Inflammatory macrophage treated with lipopolysaccharide for 1 hour (primary cell): ENCODE measurements around the gene DNAJA3.

Experiments
- DNase-seq, 2 donors: peaks; one replicate each; pipeline ENCODE4 v3.0.0-alpha.2; 2020 to 2022

Gene DNAJA3

GRCh38 chr16:4481526-4481925 is 55.9 kb downstream of the DNAJA3 start:
- no peak for DNase-seq

DNA sequence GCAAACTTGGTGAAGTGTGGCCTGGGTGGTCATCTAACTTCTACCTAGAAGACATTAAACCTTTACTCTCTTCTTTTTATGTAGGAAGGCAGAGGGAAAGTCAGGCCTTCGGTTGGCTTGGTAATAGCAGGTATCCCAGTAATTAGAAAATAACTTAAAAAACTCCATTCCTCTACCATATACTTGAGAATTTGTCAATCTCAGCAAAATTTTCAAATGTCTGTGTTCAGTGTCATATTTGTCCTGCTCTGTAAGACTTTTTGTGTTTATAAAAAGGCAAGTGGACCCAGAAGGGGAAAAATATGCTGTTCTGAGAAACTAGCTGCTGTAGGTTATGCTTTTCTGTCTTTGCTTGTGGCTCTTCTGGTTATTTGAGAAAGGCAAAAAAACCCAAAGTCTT is 56.3 kb downstream of the DNAJA3 start:
- no peak for DNase-seq

GRCh38 chr16:4486126-4486893 is 60.6 kb downstream of the DNAJA3 start:
- DNase-seq: no peak

DNA sequence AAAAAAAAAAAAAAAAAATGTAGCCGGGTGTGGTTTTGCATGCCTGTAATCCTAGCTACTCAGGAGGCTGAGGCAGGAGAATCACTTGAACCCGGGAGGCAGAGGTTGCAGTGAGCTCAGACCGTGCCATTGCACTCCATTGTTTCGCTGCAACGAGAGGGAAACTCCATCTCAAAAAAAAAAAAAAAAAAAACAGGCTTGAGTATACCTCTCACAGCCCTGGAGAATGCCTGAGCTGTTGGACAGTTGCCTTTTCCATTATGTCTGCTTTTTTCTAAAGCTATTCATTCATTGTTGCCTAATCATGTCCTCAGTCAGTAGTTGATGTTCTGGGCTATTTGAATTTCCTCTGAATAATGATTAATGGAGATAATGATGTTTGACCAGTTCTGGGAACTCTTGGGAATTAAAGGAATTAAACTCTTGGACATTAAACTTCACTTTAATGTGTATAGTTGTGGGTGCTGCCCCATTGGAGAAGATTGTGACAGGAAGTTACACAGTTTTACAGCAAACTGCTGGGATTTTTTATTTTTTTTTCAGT is 62.4 kb downstream of the DNAJA3 start:
- no peak for DNase-seq

DNA sequence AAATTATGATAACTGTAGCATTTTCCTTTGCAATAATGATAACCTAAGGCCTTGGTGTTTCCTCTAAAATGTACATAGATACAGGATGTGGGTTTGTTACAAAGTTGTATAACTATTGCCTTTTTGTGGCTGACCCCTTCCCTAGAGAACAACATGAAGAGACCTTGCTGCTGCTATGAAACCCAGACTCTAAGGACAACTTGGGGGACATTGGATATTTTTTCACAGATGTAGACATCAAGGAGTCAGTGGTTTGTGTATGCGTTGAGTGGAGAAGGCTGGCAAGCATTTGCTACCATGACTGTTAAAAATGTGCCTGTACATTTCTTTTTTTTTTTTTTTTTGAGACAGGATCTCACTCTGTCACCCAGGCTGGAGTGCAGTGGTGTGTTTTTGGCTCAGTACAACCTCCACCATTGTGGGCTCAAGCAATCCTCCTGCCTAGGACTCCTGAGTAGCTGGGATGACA is 62.9 kb downstream of the DNAJA3 start:
- no peak for DNase-seq

DNA sequence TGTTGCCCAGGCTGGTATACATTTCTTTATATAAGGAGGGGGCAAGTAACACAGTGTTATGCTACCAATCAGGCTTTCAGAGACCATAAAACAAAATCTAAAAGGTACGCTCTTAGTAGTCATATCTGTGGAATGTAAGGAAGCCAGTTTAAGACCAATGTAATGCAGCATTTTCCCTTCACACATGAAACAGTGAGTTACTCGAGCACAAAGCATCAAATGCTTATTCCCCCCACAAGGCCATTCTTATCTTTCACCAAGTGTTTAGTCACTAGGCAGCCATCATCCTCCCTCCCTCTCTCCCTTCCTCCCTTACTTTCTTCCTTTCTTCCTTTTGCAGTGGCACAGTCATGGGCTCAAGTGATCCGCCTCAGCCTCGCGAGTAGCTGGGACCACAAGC is 63.4 kb downstream of the DNAJA3 start:
- DNase-seq: no peak

DNA sequence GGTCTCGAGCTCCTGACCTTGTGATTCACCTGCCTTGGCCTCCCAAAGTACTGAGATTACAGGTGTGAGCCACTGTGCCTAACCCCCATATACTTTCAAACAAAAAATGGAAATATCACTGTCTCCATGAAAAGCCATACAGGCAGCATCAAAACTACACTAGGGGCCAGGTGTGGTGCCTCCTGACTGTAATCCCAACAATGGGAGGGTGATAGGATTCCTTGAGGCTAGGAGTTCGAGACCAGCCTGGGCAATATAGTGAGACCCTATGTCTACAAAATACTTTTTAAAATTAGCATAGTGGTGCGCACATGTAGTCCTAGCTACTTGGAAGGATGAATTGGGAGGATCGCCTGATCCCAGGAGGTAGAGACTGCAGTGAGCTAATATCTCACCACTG is 66.2 kb downstream of the DNAJA3 start:
- no peak for DNase-seq

GRCh38 chr16:4494746-4495490 is 69.2 kb downstream of the DNAJA3 start:
- no peak for DNase-seq

DNA sequence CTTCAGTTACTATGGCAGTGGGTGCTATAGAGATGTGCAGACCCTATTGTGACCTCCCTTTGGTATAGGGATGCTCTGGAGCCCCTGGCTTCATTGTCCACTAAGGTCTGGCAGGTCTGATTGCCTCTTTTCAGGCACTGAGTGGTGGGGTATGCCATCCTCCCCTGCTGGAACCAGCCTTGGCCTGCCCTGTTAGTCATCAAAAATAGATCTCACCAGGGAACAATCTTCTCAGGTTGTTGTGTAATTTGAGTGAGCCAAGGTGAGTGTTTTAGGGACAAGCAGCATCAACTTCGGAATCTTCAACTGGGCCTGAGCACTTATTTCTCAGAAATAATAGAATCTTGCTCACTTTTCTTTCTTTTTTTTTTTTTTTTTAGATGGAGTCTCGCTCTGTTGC is 70.1 kb downstream of the DNAJA3 start:
- DNase-seq: no peak

GRCh38 chr16:4496305-4496704 is 70.6 kb downstream of the DNAJA3 start:
- no peak for DNase-seq

GRCh38 chr16:4498546-4499195 is 73.0 kb downstream of the DNAJA3 start:
- DNase-seq: no peak

DNA sequence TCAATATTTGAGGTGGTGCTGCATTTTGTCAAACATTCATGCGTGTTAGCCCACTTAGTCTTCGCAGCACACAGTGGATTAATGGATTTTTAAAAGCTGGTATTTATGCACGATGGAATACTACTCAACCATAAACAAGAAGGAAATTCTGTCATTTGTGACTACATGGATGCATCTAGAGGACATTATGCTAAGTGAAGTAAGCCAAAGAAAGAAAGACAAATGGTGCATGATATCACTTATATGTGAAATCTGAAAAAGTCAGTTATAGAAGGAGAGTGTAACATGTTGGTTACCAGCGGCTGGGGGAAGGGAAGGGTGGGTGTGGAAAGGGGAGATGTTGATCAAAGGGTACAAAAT is 73.5 kb downstream of the DNAJA3 start:
- DNase-seq: no peak

GRCh38 chr16:4500272-4500671 is 74.6 kb downstream of the DNAJA3 start:
- peak in 1 of 2 donors; percentile 25 for DNase-seq

DNA sequence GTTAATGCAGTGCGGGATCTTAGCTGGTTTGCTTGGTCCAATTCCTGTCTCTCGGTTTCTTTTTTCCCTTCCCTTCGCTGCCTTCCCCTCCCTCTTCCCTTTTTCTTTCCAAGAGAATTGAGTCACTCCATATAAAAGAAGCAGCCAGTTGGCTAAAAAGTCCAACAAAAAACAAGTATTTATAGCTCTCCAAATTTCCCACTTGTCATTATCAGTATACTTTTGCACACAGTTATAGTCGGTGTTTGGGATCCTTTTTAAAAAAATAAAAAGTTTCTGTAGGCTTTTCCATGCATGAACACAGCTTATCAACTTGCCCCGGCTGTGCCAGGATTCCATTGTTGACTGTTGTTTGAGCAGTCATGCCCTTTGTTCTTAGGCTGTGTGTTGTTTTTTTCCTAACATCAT is 75.4 kb downstream of the DNAJA3 start:
- DNase-seq: no peak

DNA sequence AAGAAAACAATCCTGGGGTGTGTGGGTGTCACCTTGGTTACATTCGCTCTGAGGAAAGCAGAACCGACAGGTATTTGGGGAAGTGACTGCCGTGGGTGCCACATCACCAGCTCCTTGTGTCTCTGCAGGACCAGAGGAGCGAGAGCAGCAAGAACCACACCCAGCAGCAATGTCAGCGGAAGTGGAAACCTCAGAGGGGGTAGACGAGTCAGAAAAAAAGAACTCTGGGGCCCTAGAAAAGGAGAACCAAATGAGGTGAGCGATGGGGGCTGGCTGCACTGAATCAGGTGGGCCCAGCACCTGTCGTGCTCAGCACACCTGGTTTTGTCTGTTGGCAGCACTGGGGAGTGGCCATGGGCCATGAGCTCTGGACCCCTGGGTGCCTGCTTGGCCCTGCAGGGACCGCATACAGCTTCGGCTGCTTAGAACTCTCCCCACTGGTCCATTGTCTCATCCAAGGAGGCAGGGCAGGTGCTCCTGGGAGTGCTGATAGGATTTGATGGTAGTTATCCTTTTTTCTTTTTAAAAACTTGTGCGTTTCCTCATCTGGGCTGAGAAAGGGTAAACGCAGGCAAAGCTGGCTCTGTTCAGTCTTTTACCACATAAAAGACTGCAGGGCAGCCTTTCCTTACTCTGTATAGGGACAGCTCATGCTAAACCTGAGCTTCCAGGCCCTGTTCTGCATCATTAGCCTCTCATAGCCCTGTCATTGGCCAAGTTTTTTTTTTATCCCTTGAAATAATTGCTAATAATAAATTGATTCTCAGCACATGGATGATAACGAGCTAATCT is 79.9 kb downstream of the DNAJA3 start:
- DNase-seq: peak; percentile 39 to 55
